ENCODE data around the gene SPRN.

SPRN gene

GRCh38 chr10:133465950-133466474 lies 41.6 kb upstream of the SPRN start:
- H3K4me3 ChIP-seq (replicated peaks in 1 of 2; ENCODE audit: low read depth in 2 of 2, low read length in 2 of 2), result no peak overlapping the region
- DNase-seq (ENCODE audit: low read depth in 2 of 2), result no peak
- no peak for TF ChIP-seq CTCF (IDR thresholded peaks at IDR 0.05; ENCODE audit: low read depth, low read length)

- TF ChIP-seq CTCF (IDR thresholded peaks at IDR 0.05; ENCODE audit: low read depth, low read length), result no peak
- H3K4me3 ChIP-seq (replicated peaks in 1 of 2; ENCODE audit: low read depth in 2 of 2, low read length in 2 of 2), result no peak overlapping the region
- no peak for DNase-seq (ENCODE audit: low read depth in 2 of 2)
Measured at GRCh38 chr10:133465191-133465949, 40.9 kb upstream of the SPRN start.

- no peak for DNase-seq (ENCODE audit: low read depth in 2 of 2)
- H3K4me3 ChIP-seq (replicated peaks in 1 of 2; ENCODE audit: low read depth in 2 of 2, low read length in 2 of 2), result no peak overlapping the region
- no peak for TF ChIP-seq CTCF (IDR thresholded peaks at IDR 0.05; ENCODE audit: low read depth, low read length)
Measured at GRCh38 chr10:133464582-133465031, 40.2 kb upstream of the SPRN start.

- no peak for DNase-seq (ENCODE audit: low read depth in 2 of 2)
- H3K4me3 ChIP-seq (replicated peaks in 1 of 2; ENCODE audit: low read depth in 2 of 2, low read length in 2 of 2), result no peak overlapping the region
- no peak for TF ChIP-seq CTCF (IDR thresholded peaks at IDR 0.05; ENCODE audit: low read depth, low read length)
Measured at GRCh38 chr10:133462512-133463305, 38.3 kb upstream of the SPRN start.

- DNase-seq (ENCODE audit: low read depth in 2 of 2), result no peak
- TF ChIP-seq CTCF (IDR thresholded peaks at IDR 0.05; ENCODE audit: low read depth, low read length), result no peak
- no peak overlapping the region for H3K4me3 ChIP-seq (replicated peaks in 1 of 2; ENCODE audit: low read depth in 2 of 2, low read length in 2 of 2)
Measured at GRCh38 chr10:133461841-133462240, 37.4 kb upstream of the SPRN start.

- DNase-seq (ENCODE audit: low read depth in 2 of 2), result no peak
- H3K4me3 ChIP-seq (replicated peaks in 1 of 2; ENCODE audit: low read depth in 2 of 2, low read length in 2 of 2), result no peak overlapping the region
- no peak for TF ChIP-seq CTCF (IDR thresholded peaks at IDR 0.05; ENCODE audit: low read depth, low read length)
Measured at GRCh38 chr10:133461027-133461426, 36.6 kb upstream of the SPRN start.
